Right lobe of liver (tissue), 6 donors: Measurements from ENCODE around the gene RPS2. TPM values are rescaled to one million over a fixed set of nuclear protein-coding genes. Genes with fewer than 3 reads are reported as not detected.

ENCODE experiments used
- ATAC-seq, 4 donors: fragments of 200-7000 bp; cut with Tn5 transposase; one replicate each; pipeline ENCODE4 v1.9.1; 2020; ENCODE audit warnings: mild to moderate bottlenecking in 4 of 4, moderate library complexity in 4 of 4
- DNase-seq, 3 donors: peaks; one replicate each; pipeline ENCODE4 v3.0.0-alpha.2; 2020
- H3K27ac ChIP-seq, 3 donors: fragments of 200-600 bp; one replicate each; pipeline ENCODE4 v1.8.0; 2022
- H3K27me3 ChIP-seq, 2 donors: fragments of 200-600 bp; one replicate each; pipeline ENCODE4 v1.8.0; 2022
- H3K36me3 ChIP-seq, 4 donors: fragments of 200-600 bp; sonication (generic) in 1 of 4; one replicate each; pipeline versions ENCODE4 v1.5.1 to v1.8.0; 2017 to 2022; ENCODE audit warnings: control low read depth in 1 of 4
- H3K4me1 ChIP-seq, 4 donors: fragments of 200-600 bp; sonication (generic) in 1 of 4; one replicate each; pipeline versions ENCODE4 v1.5.1 to v1.8.0; 2017 to 2022; ENCODE audit warnings: control low read depth in 1 of 4
- H3K4me3 ChIP-seq, 3 donors: fragments of 200-600 bp; one replicate each; pipeline ENCODE4 v1.8.0; 2022
- H3K9me3 ChIP-seq, 4 donors: fragments of 200-600 bp; sonication (generic) in 1 of 4; one replicate each; pipeline versions ENCODE4 v1.5.1 to v1.8.0; 2017 to 2022; ENCODE audit warnings: control low read depth in 1 of 4
- POLR2A ChIP-seq: fragments of 450-650 bp; IDR thresholded peaks from one replicate; pipeline ENCODE4 v1.6.1; 2017; ENCODE audit warnings: antibody characterized with exemption, mild to moderate bottlenecking
- WGBS: methylation state at CpG from one replicate; pipeline ENCODE4 v1.1.6; 2018; ENCODE audit warnings: low coverage, low lambda C conversion rate; ENCODE audit not compliant: insufficient coverage; ENCODE audit errors: missing lambda C conversion rate; 5-methylcytosine and 5-hydroxymethylcytosine counted together
- intact Hi-C, 2 donors: fragments of 100-400 bp; cut with DNase I; formaldehyde crosslinking; loops; one replicate each; pipeline versions ENCODE4 v1.11.2 to v1.14.1; 2022
- total RNA-seq, 6 experiments: library from RNA; depleted of rRNA in 2 of 6; stranded (reverse); fragments of >200 nt in 2 of 6; fragmentation: NEBNext Ultra II Directional in 3 of 6; extraction: Animal tissue kit (Norgen Biotek cat#: 25700) in 3 of 6; gene quantifications; one replicate each; pipeline versions ENCODE4 v1.1.0 to v1.2.4, GENCODE V29; 2016 to 2023
- TF ChIP-seq, protein P1 (sequence below), 4 donors: fragments of 200-600 bp in 3 of 4; fragments of 450-650 bp in 1 of 4; IDR thresholded peaks; one replicate each; pipeline versions ENCODE4 v1.5.1 to v1.8.0; 2016 to 2022; ENCODE audit warnings: antibody characterized with exemption in 4 of 4, mild to moderate bottlenecking in 2 of 4
- donor health status: DM: no; HTN: yes; CAD: no.
- donor health status: DM: no; HTN: no; CAD: no.
- donor health status: DM: no; HTN: no; CAD: no.
- donor health status: DM: no; HTN: yes; CAD: no.
- donor health status: DM: no; HTN: yes; CAD: no.

Gene RPS2
- total RNA-seq, 6 experiments from 2014 or later = 451 to 1,052 (median 541) TPM

DNA sequence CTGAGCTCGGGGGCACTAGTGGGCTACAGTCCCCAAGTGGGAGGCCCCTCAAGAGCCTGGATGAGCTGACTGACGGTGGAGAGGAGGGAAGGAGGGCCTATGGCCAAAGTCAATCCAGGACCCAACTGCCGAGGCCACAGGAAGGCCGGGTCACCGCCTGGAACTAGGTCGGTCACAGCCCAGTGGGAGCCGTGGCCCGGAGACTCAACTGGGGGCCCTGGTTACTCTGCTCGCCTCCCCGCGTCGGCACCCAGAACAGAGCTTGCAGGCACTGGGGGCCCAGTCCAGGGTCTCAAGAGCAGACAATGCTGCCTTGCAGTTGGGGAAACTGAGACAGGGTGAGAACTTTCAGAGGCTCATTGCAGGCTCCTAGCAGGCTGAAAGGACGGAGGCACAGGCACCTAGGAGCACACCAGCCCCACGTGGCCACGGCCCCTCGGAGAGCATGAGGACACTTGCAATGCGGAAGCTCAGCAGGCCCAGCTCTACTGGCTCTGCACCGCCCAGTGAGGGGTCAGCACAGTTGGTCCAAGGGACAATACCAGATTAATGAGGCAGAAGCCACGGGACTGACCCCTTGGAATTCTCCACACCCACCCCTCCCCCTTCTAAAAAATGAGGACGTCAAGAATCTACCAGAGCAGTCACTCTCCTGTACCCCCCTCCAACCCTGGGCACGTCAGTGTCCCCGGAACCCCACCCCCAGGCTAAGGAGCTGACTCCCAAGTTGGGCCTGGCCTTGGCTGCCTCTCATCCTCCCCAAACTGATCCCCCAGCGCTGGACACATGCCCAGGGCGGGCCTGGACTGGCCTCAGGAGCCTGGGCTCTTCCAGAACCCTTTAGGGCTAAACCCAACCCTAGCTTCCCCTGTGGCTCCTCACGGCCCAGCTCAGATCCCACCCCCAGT, 48.6 kb downstream of the RPS2 start:
- Histone ChIP-seq H3K4me3 (no peak overlapping the region), H3K27ac (no peak overlapping the region), H3K27me3 (peaks cover 0 to 8% of the 10 kb centered on the region in 2 donors), H3K9me3 (no peaks in the 10 kb centered on the region), H3K4me1 (no peaks in the 10 kb centered on the region), H3K36me3 (no peaks in the 10 kb centered on the region)
- TF ChIP-seq, protein P1, sequence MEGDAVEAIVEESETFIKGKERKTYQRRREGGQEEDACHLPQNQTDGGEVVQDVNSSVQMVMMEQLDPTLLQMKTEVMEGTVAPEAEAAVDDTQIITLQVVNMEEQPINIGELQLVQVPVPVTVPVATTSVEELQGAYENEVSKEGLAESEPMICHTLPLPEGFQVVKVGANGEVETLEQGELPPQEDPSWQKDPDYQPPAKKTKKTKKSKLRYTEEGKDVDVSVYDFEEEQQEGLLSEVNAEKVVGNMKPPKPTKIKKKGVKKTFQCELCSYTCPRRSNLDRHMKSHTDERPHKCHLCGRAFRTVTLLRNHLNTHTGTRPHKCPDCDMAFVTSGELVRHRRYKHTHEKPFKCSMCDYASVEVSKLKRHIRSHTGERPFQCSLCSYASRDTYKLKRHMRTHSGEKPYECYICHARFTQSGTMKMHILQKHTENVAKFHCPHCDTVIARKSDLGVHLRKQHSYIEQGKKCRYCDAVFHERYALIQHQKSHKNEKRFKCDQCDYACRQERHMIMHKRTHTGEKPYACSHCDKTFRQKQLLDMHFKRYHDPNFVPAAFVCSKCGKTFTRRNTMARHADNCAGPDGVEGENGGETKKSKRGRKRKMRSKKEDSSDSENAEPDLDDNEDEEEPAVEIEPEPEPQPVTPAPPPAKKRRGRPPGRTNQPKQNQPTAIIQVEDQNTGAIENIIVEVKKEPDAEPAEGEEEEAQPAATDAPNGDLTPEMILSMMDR (IDR thresholded peaks at IDR 0.05) = no peak
- no peak for TF ChIP-seq POLR2A
- 39% methylated on average over 5 of the region's 25 CpGs for WGBS
- no peak for DNase-seq
- intact Hi-C loops = no loop called here
- no peak for ATAC-seq

- ATAC-seq = no peak
- H3K27ac ChIP-seq = no peak overlapping the region
- no peak for DNase-seq
- H3K27me3 ChIP-seq = peaks cover 0 to 8% of the 10 kb centered on the region in 2 donors
- intact Hi-C loops = no loop called here
- no peaks in the 10 kb centered on the region for H3K36me3 ChIP-seq
- TF ChIP-seq POLR2A = no peak
- TF ChIP-seq, protein P1 (IDR thresholded peaks at IDR 0.05) = no peak
- H3K4me1 ChIP-seq = no peaks in the 10 kb centered on the region
- no peaks in the 10 kb centered on the region for H3K9me3 ChIP-seq
- H3K4me3 ChIP-seq = no peak overlapping the region
- WGBS = 35% methylated on average over 5 of the region's 8 CpGs
These were observed 49.6 kb downstream of the RPS2 start for GRCh38 chr16:1914988-1915387.

DNA sequence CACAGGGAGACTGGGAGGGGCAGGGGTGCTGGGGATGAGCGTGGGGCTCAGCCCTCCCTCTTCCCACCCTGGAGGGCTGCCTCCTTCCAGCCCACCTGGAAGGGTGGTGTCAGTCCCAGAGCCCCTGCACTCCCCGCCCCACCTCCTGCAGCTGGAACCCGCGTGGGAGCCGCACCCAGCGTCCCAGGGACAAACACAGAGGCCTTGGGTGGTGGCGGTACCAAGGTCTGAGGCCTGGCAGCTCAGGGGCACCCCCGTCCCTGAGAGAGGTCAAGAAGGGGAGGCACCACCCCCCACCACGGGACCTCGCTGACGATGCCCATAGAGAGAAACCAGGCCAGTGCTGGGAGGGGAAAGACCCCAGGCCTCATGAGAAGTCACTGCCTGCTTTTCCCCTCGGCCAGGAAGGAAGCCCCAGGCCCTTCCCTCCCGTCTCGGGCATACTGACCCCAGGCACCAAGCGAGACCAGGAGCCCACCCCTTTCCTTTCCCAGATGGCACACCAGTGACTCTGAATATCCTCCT, 50.5 kb downstream of the RPS2 start:
- ATAC-seq (no peak), DNase-seq (no peak)
- WGBS = 44% methylated on average over 6 of the region's 15 CpGs
- intact Hi-C loops = no loop called here
- H3K27me3 ChIP-seq = peaks cover 0 to 8% of the 10 kb centered on the region in 2 donors
- TF ChIP-seq POLR2A = no peak
- TF ChIP-seq, protein P1 (IDR thresholded peaks at IDR 0.05) = no peak
- H3K4me3 ChIP-seq = no peak overlapping the region
- H3K36me3 ChIP-seq = no peaks in the 10 kb centered on the region
- no peaks in the 10 kb centered on the region for H3K9me3 ChIP-seq
- H3K27ac ChIP-seq = no peak overlapping the region
- H3K4me1 ChIP-seq = no peaks in the 10 kb centered on the region

DNA sequence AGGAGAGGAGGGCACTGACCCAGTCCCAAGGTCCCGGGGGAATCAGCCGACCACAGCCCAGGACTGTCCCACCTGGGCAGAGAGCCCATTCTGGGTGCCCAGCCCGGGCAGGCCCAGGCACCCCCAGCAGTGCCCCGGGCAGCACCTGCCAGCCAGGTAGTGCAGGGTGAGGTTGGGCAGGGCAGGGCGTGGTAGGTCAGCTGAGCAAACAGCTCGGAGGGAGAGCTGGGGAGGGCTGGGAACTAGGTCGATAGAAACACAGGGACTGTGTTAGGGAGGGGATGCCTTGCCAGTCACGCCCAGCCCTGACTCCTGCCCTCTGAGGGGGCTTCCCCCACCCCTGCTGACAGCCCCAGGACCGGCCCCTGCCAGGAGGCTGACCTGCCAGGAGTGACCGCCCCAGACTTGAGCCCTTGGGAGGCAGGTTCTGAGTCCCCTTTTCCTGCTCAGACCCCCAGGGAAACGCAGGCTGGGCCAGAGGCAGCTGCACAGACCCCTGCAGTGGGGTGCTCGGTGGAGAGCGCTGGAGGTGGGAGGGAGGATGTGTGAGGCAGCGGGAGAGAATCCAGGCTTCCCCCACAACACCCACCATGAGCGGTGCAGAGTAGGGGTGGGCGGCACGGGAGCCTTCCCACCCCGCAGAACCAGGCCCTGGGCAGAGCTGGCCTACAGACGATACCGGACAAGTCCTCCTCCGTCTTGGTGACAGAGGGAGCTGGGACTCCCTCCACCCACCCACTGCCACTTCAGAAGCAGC, 51.1 kb downstream of the RPS2 start:
- intact Hi-C loops = no loop called here
- Histone ChIP-seq H3K4me1 (no peaks in the 10 kb centered on the region), H3K9me3 (no peaks in the 10 kb centered on the region), H3K4me3 (no peak overlapping the region), H3K27ac (no peak overlapping the region), H3K27me3 (peaks cover 0 to 8% of the 10 kb centered on the region in 2 donors), H3K36me3 (no peaks in the 10 kb centered on the region)
- ATAC-seq (peak; percentile 14 to 47 (median 30)), DNase-seq (no peak)
- no peak for TF ChIP-seq POLR2A
- TF ChIP-seq, protein P1 (IDR thresholded peaks at IDR 0.05) = no peak
- 18% methylated on average over 3 of the region's 21 CpGs for WGBS
